Stimulated activated memory B cell treated with anti-CD40 and anti-IgM and Interleukin-4, amounts not matched to agents 10 μg/mL and 1 μg/mL and 100 μg/mL, for 72 hours (primary cell): ENCODE results near the gene SLC12A7.
"Not testable (repeated sequence)": the region's sequence is repeated elsewhere in the genome, so short reads cannot be mapped to it uniquely, and the experiment has no call there.

ENCODE experiments used
- ATAC-seq: fragments of 150-1000 bp; cut with Tn5 transposase; 2 replicates; pipeline ENCODE4 v1.10.0; 2021
- H3K27ac Mint-ChIP-seq: one replicate; pipeline ENCODE4 v1.8.0; 2022; ENCODE audit warnings: mild to moderate bottlenecking, mixed read lengths
- H3K27me3 Mint-ChIP-seq: one replicate; pipeline ENCODE4 v1.8.0; 2022; ENCODE audit warnings: mixed read lengths
- H3K36me3 Mint-ChIP-seq: one replicate; pipeline ENCODE4 v1.8.0; 2022; ENCODE audit warnings: mixed read lengths
- H3K4me1 Mint-ChIP-seq: one replicate; pipeline ENCODE4 v1.8.0; 2022; ENCODE audit warnings: mixed read lengths
- H3K4me3 Mint-ChIP-seq: one replicate; pipeline ENCODE4 v1.8.0; 2022; ENCODE audit warnings: mild to moderate bottlenecking, moderate library complexity, mixed read lengths
- H3K9me3 Mint-ChIP-seq: one replicate; pipeline ENCODE4 v1.8.0; 2022; ENCODE audit warnings: mixed read lengths

The SLC12A7 gene

DNA sequence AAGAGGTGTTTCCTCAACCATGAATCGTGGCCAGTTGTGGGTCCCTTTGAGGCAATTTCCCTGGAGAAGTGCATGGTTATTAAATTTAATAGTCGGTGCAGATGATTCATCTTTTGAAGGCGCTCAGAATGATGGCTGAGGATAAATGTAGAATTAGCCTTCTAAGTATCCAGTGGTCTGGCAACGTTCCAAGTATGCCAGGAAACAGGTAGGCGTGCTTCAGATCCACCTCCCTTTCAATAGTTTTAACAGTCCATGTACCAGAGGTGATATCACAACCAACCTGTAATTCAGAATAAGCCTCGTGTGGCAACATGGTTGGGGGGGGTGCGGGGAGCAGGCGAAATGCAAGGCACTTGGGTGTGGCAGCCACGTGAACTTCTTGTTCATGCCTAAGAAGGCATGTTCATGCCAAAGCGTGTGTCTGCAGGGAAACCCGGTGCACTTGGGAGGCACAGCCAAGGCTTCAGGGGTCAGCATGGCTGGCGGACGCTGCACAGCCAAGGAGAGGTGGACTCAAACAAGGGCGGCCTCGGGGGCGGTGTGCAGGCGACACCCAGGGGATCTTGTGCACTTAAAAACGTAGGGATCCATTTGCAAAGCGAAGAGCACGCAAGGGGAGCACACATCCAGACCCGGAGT, 108.4 kb downstream of the SLC12A7 start:
- ATAC-seq: no peak
- Mint-ChIP-seq H3K27ac (no peak overlapping the region), H3K4me1 (peaks cover 20% of the 10 kb centered on the region), H3K36me3 (no peaks in the 10 kb centered on the region), H3K27me3 (peaks cover 91% of the 10 kb centered on the region), H3K9me3 (no peaks in the 10 kb centered on the region), H3K4me3 (peak overlapping the region; percentile 36)

GRCh38 chr5:1002836-1003235, 109.0 kb downstream of the SLC12A7 start:
- Mint-ChIP-seq H3K9me3 (no peaks in the 10 kb centered on the region), H3K4me3 (no peak overlapping the region), H3K27me3 (peaks cover 91% of the 10 kb centered on the region), H3K4me1 (peaks cover 16% of the 10 kb centered on the region), H3K27ac (no peak overlapping the region), H3K36me3 (no peaks in the 10 kb centered on the region)
- ATAC-seq: no peak

DNA sequence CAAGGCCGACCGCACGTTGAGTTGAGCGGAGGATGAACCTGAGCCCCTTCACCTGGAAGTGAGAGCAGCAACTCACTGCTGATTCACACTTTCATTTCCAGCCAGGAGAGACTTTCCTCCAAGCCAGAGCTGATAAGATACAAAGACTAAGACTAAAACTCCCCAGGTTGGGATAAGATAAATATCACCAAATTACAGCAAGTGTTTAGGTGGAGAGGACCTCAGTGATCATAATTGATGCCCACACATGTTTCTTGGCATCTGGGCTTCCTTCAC, 109.7 kb downstream of the SLC12A7 start:
- Mint-ChIP-seq H3K9me3 (no peaks in the 10 kb centered on the region), H3K4me1 (peaks cover 12% of the 10 kb centered on the region), H3K27ac (no peak overlapping the region), H3K27me3 (peaks cover 91% of the 10 kb centered on the region), H3K36me3 (no peaks in the 10 kb centered on the region), H3K4me3 (no peak overlapping the region)
- no peak for ATAC-seq

DNA sequence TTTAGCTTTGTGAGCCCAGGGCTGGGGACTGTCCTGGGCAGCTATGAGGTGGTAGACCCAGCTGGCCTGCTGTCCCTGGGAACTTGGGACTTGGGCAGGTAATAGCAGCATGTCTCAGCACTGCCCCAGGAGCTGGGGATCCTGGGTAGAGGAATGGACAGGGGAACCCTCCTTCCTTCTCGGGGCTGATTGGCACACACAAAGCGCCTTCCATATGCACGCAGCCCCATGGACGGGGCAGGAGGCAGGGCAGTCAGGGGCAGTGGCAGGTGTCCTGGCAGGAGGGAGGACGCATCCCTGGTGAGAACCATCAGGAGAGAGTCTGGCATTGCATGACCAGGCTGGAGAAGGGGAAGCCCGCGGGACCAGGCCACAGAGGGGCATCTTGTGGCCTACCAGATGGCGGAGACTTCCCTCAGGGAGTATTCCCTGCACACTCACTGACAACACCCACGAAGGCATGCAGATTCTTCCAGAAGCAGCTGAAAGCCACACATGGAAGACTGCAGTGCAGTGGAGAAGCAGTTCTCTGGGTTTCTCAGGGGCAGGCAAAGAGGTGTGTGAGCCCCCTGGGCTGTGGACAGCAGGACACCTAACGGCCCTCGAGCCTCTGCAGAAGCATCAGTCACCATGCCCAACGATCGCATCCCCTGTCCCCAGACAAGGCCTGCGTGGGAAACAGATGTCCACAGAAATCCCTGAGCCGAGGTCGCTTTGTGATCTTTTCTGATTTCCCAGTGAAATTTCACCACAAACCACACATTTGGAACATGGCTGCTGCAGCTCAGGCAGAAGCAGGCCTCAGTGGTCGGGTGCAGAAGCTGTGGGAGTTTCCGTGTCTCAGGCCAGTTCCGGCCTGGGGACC, 110.2 kb downstream of the SLC12A7 start:
- Mint-ChIP-seq H3K27ac (no peak overlapping the region), H3K4me3 (no peak overlapping the region), H3K27me3 (peaks cover 90% of the 10 kb centered on the region), H3K9me3 (no peaks in the 10 kb centered on the region), H3K36me3 (no peaks in the 10 kb centered on the region), H3K4me1 (peaks cover 12% of the 10 kb centered on the region)
- no peak for ATAC-seq

GRCh38 chr5:1000831-1001230, 111.0 kb downstream of the SLC12A7 start:
- not testable (repeated sequence) for H3K4me1 Mint-ChIP-seq, H3K36me3 Mint-ChIP-seq, ATAC-seq, H3K27ac Mint-ChIP-seq, H3K4me3 Mint-ChIP-seq, H3K9me3 Mint-ChIP-seq
- H3K27me3 Mint-ChIP-seq: peaks cover 90% of the 10 kb centered on the region
